Caco-2 (cell line): Measurements from ENCODE around the gene CCDC85C. TPM values are rescaled to one million over a fixed set of nuclear protein-coding genes. Genes with fewer than 3 reads are reported as not detected.

Source experiments
- BruUV-seq: library from RNA; stranded (reverse); fragments of 400-500 nt; replicated peaks from 2 replicates; lab custom pipeline; 2021; lab: Mats Ljungman, UMichigan
- CTCF ChIA-PET: fragments of 300-600 bp; sonication (Branson Sonifier 250); formaldehyde crosslinking; loops from one replicate; lab custom pipeline; 2022; ENCODE audit warnings: antibody characterized with exemption; lab: Charles Lee
- POLR2A ChIA-PET: fragments of 300-600 bp; sonication (Branson Sonifier 250); formaldehyde crosslinking; loops from one replicate; lab custom pipeline; 2022; ENCODE audit warnings: antibody characterized with exemption; lab: Charles Lee
- DNase-seq, 2 experiments: peaks; one replicate each; pipeline versions ENCODE4 v3.0.0 to v3.0.0-alpha.2; 2020 to 2022
- H3K27me3 ChIP-seq: replicated peaks from 2 replicates; pipeline ENCODE4 v1.6.0; 2011; ENCODE audit warnings: low read length; ENCODE audit not compliant: control insufficient read depth, insufficient read depth
- H3K36me3 ChIP-seq: 2 replicates; pipeline ENCODE4 v1.5.1; 2011; ENCODE audit warnings: low read length; ENCODE audit not compliant: control insufficient read depth, insufficient read depth
- H3K4me1 ChIP-seq: fragments of 250-450 bp; sonication (Bioruptor Pico); 2 replicates; pipeline ENCODE4 v1.5.1; 2020; ENCODE audit warnings: mild to moderate bottlenecking
- H3K4me3 ChIP-seq: 2 replicates; pipeline ENCODE4 v1.5.1; 2011; ENCODE audit warnings: low read depth, mild to moderate bottlenecking, control low read depth, low read length
- H3K9me3 ChIP-seq: fragments of 250-450 bp; sonication (Bioruptor Pico); 2 replicates; pipeline ENCODE4 v1.5.1; 2020; ENCODE audit warnings: mild to moderate bottlenecking, moderate library complexity
- H3K27ac Mint-ChIP-seq: one replicate; pipeline ENCODE4 v1.8.0; 2022; ENCODE audit warnings: mixed read lengths; ENCODE audit not compliant: unreplicated experiment
- H3K27me3 Mint-ChIP-seq: one replicate; pipeline ENCODE4 v1.8.0; 2022; ENCODE audit warnings: mixed read lengths; ENCODE audit not compliant: insufficient read depth, unreplicated experiment
- H3K36me3 Mint-ChIP-seq: one replicate; pipeline ENCODE4 v1.8.0; 2022; ENCODE audit warnings: mild to moderate bottlenecking, mixed read lengths; ENCODE audit not compliant: insufficient read depth, unreplicated experiment
- H3K4me1 Mint-ChIP-seq: one replicate; pipeline ENCODE4 v1.8.0; 2022; ENCODE audit warnings: low read depth, mixed read lengths; ENCODE audit not compliant: unreplicated experiment
- H3K4me3 Mint-ChIP-seq: one replicate; pipeline ENCODE4 v1.8.0; 2022; ENCODE audit warnings: mild to moderate bottlenecking, moderate library complexity, mixed read lengths; ENCODE audit not compliant: unreplicated experiment
- H3K9me3 Mint-ChIP-seq: one replicate; pipeline ENCODE4 v1.8.0; 2022; ENCODE audit warnings: mixed read lengths; ENCODE audit not compliant: unreplicated experiment
- intact Hi-C: fragments of 100-400 bp; cut with micrococcal nuclease; formaldehyde crosslinking; loops from one replicate; pipeline ENCODE4 v1.10.0; 2022; ENCODE audit not compliant: unreplicated experiment
- total RNA-seq: library from RNA; stranded (reverse); gene quantifications from 2 replicates; pipeline ENCODE4 v1.2.3, GENCODE V29; 2022
- TF ChIP-seq, protein P1 (sequence below), 2 experiments: fragments of 200-600 bp in 1 of 2; IDR thresholded peaks; 1 replicate in 1 of 2; 2 replicates in 1 of 2; pipeline versions ENCODE4 v1.5.1 to v1.8.0; 2011 to 2022; ENCODE audit warnings: antibody characterized with exemption in 1 of 2, control low read depth in 1 of 2, inconsistent platforms in 1 of 2, low read depth in 1 of 2, low read length in 1 of 2, mild to moderate bottlenecking in 1 of 2, moderate library complexity in 1 of 2; ENCODE audit not compliant: insufficient read depth in 1 of 2, severe bottlenecking in 1 of 2, unreplicated experiment in 1 of 2

Gene CCDC85C
- total RNA-seq, 1 experiment from 2014 or later: 76.2 TPM

DNA sequence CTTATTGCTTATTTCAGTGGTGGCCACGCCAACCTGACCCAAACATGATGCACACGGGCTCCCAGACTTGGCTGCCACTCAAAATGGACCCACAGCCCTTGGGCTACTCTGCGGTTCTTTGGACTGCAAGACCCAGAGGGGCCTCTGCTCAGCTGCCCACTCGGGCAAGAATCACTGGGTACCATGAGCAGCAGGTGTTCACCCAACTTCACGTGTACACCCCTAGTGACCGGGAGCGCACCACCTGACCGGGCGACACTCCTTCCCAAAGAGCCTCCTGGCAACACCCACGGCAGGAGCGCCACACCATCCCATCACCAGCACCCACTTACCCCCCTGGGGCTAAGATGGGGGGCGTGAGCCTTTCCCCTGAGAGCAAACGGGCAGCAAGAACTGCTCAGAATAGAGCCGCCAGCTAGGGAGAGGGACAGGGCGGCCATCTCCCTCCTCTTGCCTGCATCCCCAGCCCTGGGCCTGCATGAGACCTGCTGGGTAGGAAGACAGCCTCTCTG lies 90.8 kb downstream of the CCDC85C start:
- ChIA-PET POLR2A (no interaction called here), CTCF (no interaction called here)
- peaks cover 5% of the 10 kb centered on the region; the same call in 1 of the 2 replicates for H3K36me3 ChIP-seq
- no peaks in the 10 kb centered on the region for H3K4me1 Mint-ChIP-seq
- no peak overlapping the region for H3K4me3 ChIP-seq
- H3K27me3 Mint-ChIP-seq: no peaks in the 10 kb centered on the region
- peaks cover 68% of the 10 kb centered on the region for H3K36me3 Mint-ChIP-seq
- H3K4me3 Mint-ChIP-seq: no peak overlapping the region
- TF ChIP-seq, protein P1, sequence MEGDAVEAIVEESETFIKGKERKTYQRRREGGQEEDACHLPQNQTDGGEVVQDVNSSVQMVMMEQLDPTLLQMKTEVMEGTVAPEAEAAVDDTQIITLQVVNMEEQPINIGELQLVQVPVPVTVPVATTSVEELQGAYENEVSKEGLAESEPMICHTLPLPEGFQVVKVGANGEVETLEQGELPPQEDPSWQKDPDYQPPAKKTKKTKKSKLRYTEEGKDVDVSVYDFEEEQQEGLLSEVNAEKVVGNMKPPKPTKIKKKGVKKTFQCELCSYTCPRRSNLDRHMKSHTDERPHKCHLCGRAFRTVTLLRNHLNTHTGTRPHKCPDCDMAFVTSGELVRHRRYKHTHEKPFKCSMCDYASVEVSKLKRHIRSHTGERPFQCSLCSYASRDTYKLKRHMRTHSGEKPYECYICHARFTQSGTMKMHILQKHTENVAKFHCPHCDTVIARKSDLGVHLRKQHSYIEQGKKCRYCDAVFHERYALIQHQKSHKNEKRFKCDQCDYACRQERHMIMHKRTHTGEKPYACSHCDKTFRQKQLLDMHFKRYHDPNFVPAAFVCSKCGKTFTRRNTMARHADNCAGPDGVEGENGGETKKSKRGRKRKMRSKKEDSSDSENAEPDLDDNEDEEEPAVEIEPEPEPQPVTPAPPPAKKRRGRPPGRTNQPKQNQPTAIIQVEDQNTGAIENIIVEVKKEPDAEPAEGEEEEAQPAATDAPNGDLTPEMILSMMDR (IDR thresholded peaks at IDR 0.05; ENCODE audit: insufficient read depth in 1 of 2, low read depth in 1 of 2, low read length in 1 of 2, severe bottlenecking in 1 of 2, unreplicated experiment in 1 of 2): no peak
- no peaks in the 10 kb centered on the region for H3K9me3 ChIP-seq
- DNase-seq: no peak
- BruUV-seq: no TSS peak
- no peaks in the 10 kb centered on the region for H3K9me3 Mint-ChIP-seq
- no peak overlapping the region for H3K27ac Mint-ChIP-seq
- no peaks in the 10 kb centered on the region for H3K27me3 ChIP-seq
- intact Hi-C loops: no loop called here
- H3K4me1 ChIP-seq: peaks cover 1% of the 10 kb centered on the region; the same call in 1 of the 2 replicates

DNA sequence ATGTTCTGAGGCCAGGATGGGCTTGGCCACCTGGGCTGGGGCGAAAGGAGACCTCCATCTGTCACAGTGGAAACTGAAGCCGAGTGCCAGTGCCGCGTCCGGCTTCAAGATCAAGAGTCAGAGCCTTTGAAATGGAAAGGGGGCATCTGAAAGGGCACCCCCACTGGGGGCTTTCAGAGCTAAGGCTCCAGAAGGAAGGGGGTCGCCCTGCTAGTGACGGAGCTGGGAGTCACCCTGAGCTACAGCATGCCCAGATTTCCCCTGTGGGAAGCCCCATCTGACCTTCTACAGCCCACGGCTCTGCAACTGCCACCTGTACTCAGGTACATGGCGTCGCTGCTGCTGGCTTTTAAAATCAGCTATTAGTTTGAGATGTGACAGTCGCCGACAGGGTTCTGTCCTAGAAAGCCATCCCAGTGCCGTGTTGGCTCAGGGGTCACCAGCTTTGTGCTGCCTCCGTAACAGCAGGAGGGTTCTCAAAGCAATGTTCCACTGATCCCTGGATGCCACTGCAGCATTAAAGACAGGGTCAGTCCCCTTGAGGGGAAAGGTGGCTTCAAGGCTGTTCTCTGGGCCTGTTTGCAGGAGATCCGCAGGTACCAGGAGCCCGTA lies 91.3 kb downstream of the CCDC85C start:
- Histone ChIP-seq H3K4me3 (no peak overlapping the region), H3K27me3 (no peaks in the 10 kb centered on the region), H3K9me3 (no peaks in the 10 kb centered on the region), H3K36me3 (peaks cover 6% of the 10 kb centered on the region), H3K4me1 (no peaks in the 10 kb centered on the region)
- ChIA-PET POLR2A (no interaction called here), CTCF (no interaction called here)
- TF ChIP-seq, protein P1 (IDR thresholded peaks at IDR 0.05; ENCODE audit: insufficient read depth in 1 of 2, low read depth in 1 of 2, low read length in 1 of 2, severe bottlenecking in 1 of 2, unreplicated experiment in 1 of 2): no peak
- H3K4me1 Mint-ChIP-seq: no peaks in the 10 kb centered on the region
- no peak overlapping the region for H3K4me3 Mint-ChIP-seq
- DNase-seq: no peak
- peaks cover 73% of the 10 kb centered on the region for H3K36me3 Mint-ChIP-seq
- intact Hi-C loops: no loop called here
- no peaks in the 10 kb centered on the region for H3K9me3 Mint-ChIP-seq
- no TSS peak for BruUV-seq
- no peaks in the 10 kb centered on the region for H3K27me3 Mint-ChIP-seq
- peak overlapping the region; percentile 29 for H3K27ac Mint-ChIP-seq

DNA sequence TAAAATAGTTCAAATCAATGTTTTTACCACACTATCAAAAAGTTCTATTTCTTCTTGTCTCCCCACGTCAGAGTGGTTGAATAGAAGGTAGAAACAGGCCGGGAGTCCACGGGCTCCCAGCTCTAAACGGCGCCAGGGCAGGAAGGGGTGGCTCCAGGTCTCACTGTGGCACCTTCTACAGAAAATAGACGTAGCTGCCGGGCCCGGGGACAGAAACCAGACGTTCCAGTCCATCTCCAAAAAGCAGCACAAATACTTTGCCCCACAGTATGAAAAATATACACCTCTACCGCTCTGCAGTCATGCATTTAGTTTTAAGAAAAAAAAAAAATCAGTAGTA lies 91.9 kb downstream of the CCDC85C start:
- intact Hi-C loops: no loop called here
- no peaks in the 10 kb centered on the region for H3K4me1 Mint-ChIP-seq
- CTCF ChIA-PET: interaction anchor here (0.7 kb wide), 1 partner anchor 22 kb away, joined by 3 read pairs; no protein-coding TSS in a partner anchor

More for the DNA sequence above, 91.9 kb downstream of the CCDC85C start:
- H3K4me3 ChIP-seq: no peak overlapping the region
- peaks cover 6% of the 10 kb centered on the region for H3K36me3 ChIP-seq
- no peaks in the 10 kb centered on the region for H3K4me1 ChIP-seq
- no peak for DNase-seq
- H3K27me3 ChIP-seq: no peaks in the 10 kb centered on the region
- peaks cover 79% of the 10 kb centered on the region for H3K36me3 Mint-ChIP-seq
- BruUV-seq: no TSS peak
- POLR2A ChIA-PET: no interaction called here
- TF ChIP-seq, protein P1 (IDR thresholded peaks at IDR 0.05; ENCODE audit: insufficient read depth in 1 of 2, low read depth in 1 of 2, low read length in 1 of 2, severe bottlenecking in 1 of 2, unreplicated experiment in 1 of 2): no peak
- H3K27me3 Mint-ChIP-seq: no peaks in the 10 kb centered on the region
- H3K9me3 ChIP-seq: no peaks in the 10 kb centered on the region
- no peak overlapping the region for H3K4me3 Mint-ChIP-seq
- no peaks in the 10 kb centered on the region for H3K9me3 Mint-ChIP-seq
- peak overlapping the region; percentile 29 for H3K27ac Mint-ChIP-seq
